T-helper 1 cell treated with Interleukin-12 subunit alpha and Interleukin-12 subunit beta and Interleukin-4 antibody, amounts not matched to agents 30 μg/mL and 1 μg/mL, for 36 hours (primary cell): ENCODE results near the gene DHRS1.

Experiments used
- H3K27ac Mint-ChIP-seq: one replicate; pipeline ENCODE4 v1.8.0; 2021; ENCODE audit warnings: mild to moderate bottlenecking, mixed read lengths
- H3K27me3 Mint-ChIP-seq: one replicate; pipeline ENCODE4 v1.8.0; 2021; ENCODE audit warnings: low read depth, mixed read lengths
- H3K36me3 Mint-ChIP-seq: one replicate; pipeline ENCODE4 v1.8.0; 2021; ENCODE audit warnings: low read depth, mixed read lengths
- H3K4me1 Mint-ChIP-seq: one replicate; pipeline ENCODE4 v1.8.0; 2021; ENCODE audit warnings: low read depth, mixed read lengths
- H3K4me3 Mint-ChIP-seq: one replicate; pipeline ENCODE4 v1.8.0; 2021; ENCODE audit warnings: mild to moderate bottlenecking, moderate library complexity, mixed read lengths
- H3K9me3 Mint-ChIP-seq: one replicate; pipeline ENCODE4 v1.8.0; 2021; ENCODE audit warnings: mixed read lengths

DHRS1 gene

DNA sequence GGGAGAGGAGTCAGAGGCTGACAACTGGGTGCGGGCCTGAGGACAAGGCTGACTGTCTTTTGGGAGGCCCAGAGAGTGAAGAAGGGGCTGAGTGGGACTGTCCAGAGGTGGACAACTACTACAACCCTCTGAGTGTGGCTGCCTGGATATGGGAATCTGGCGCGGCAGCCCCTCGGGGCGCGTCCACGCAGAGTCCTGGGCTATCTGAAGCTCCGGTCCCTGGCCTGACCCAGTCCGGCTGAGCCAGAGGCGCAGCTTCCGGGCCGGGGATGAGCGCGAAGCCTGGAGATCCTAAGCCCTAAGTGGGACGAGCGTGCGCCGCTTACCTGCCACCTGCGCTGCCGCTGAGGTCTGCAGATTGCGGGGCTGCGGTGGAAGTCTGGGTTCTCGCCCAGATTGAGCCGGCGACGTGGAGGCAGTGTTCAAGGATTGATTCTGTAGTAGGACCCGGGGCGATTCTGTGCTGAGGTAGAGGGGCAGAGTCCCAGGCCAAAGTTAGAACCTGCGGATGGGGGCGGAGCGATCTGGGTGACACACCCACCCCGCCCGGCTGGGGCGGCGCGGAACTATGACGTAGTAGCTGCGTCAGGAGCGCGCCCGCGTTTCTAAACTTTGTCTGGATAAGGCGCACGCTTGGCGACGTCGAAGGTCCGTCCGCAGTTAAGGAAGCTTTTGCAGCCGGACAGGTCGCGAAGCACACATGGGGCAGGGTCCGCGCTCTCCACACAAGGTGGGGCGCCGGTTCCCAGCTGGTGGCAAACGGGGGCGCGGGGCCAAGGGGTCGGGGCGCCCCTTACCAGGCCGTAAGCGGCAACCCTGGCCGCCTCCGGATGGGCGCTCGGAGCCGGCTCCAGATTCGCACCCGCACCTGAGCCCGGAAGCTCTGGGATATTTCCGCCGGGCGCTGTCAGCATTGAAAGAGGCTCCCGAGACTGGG lies at the start of gene DHRS1, which contains the start of gene NOP9:
Gene DHRS1 (minus strand): TSS at position 526 of the 937 bp plus-strand sequence. CDS start 674 bp downstream, outside the sequence.
Gene NOP9 (plus strand): TSS at position 596 of the 937 bp plus-strand sequence. CDS start 105 bp downstream, at position 701.
- no peaks in the 10 kb centered on the region for H3K9me3 Mint-ChIP-seq
- H3K4me1 Mint-ChIP-seq: peaks cover 32% of the 10 kb centered on the region
- H3K27ac Mint-ChIP-seq: peak within 1 kb of the TSS; percentile 89
- H3K27me3 Mint-ChIP-seq: no peaks in the 10 kb centered on the region
- H3K4me3 Mint-ChIP-seq: peak within 1 kb of the TSS; percentile 91
- H3K36me3 Mint-ChIP-seq: peaks cover 24% of the 10 kb centered on the region

DNA sequence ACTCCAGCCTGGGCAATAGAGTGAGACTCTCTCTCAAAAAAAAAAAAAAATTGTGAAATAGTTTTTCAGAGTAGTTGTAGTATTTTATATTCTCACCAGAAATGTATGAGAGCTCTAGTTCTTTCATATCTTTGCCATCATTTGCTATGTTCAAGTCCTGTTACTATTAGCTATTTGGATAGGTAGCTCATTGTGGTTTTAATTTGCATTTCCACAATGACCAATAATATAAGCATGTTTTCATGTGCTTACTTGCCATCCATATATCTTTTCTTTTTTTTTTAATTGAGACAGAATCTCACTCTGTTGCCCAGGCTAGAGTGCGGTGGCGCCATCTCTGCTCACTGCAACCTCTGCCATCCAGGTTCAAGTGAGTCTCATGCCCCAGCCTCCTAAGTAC lies 48.6 kb upstream of the DHRS1 start:
- Mint-ChIP-seq H3K27me3 (peaks cover 66% of the 10 kb centered on the region), H3K27ac (no peak overlapping the region), H3K9me3 (no peaks in the 10 kb centered on the region), H3K36me3 (no peaks in the 10 kb centered on the region), H3K4me3 (no peak overlapping the region), H3K4me1 (no peaks in the 10 kb centered on the region)

DNA sequence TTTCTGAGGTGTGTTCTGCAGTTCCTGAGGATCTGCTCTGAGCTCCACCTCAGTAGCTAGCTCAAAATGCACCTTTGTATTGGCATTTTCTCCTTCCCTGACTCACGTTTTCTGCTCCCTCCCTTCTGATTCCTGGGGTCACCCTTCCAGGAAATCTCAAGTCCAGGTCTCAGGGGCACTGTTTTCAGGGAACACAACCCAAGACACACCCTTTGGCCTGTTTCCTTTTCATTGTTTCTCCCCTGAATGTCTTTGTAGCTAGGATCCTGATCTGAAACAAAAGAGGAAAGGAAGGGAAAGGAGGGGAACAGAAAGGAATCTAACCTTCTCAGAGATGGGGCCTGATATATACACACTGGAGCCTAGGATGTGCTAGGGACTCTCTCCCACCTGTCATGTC lies 47.6 kb upstream of the DHRS1 start:
- H3K4me3 Mint-ChIP-seq: no peak overlapping the region
- no peak overlapping the region for H3K27ac Mint-ChIP-seq
- peaks cover 63% of the 10 kb centered on the region for H3K27me3 Mint-ChIP-seq
- no peaks in the 10 kb centered on the region for H3K9me3 Mint-ChIP-seq
- no peaks in the 10 kb centered on the region for H3K36me3 Mint-ChIP-seq
- H3K4me1 Mint-ChIP-seq: no peaks in the 10 kb centered on the region

DNA sequence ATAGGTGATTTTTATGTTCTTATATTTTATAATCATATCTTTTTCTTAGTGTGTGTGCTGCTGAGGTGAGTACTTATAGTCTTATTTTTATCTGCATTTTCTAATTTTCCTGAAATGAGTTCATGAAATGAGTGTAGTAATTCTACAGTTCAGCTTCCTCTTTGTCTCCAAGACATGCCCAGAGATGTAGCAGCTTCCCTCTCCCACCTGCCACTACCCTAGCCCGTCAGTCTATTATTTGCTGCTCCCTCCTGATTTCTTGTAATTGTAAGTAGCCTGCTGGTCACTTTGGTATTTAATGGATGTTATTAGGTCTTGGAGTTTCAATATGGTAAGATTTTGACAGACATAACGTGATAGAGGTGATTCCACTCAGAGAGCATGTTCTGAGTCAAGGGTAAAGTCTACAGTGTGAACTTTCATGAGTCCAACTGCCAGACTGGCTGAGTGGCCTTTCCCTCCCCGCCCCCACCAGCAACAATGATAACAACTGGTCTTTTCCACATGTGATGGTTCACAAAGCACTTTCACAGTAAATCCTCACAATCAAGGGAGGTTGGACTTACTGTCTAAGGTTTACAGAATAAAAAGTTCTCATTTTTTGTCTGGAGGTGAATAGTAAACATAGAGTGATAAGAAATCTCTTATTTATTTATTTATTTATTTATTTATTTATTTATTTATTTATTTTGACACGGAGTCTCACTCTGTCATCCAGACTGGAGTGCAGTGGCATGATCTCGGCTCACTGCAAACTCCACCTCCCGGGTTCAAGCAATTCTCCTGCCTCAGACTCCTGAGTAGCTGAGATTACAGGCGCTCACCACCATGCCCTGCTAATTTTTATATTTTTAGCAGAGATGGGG lies 44.4 kb upstream of the DHRS1 start:
- peaks cover 4% of the 10 kb centered on the region for H3K4me1 Mint-ChIP-seq

DNA sequence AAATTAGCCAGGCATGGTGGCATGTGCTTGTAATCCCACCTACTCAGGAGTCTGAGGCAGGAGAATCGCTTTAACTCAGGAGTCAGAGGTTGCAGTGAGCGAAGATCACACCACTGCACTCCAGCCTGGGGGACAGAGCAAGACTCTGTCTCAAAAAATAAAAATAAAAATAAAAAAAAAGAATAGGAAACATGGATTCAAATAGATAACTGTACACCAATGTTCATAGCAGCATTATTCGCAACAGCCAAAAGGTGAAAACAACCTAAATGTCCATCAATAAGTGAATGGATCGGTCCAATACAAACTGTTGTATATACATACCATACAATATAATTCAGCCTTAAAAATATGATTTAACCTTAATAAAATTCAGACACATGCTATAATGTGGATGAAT lies 43.3 kb upstream of the DHRS1 start:
- H3K9me3 Mint-ChIP-seq: no peaks in the 10 kb centered on the region
- peaks cover 12% of the 10 kb centered on the region for H3K4me1 Mint-ChIP-seq
- no peak overlapping the region for H3K4me3 Mint-ChIP-seq
- H3K27ac Mint-ChIP-seq: no peak overlapping the region
- H3K27me3 Mint-ChIP-seq: peaks cover 31% of the 10 kb centered on the region
- peaks cover 7% of the 10 kb centered on the region for H3K36me3 Mint-ChIP-seq

More for the DNA sequence above, 44.4 kb upstream of the DHRS1 start:
- H3K4me3 Mint-ChIP-seq: no peak overlapping the region
- peaks cover 37% of the 10 kb centered on the region for H3K27me3 Mint-ChIP-seq
- no peak overlapping the region for H3K27ac Mint-ChIP-seq
- H3K9me3 Mint-ChIP-seq: no peaks in the 10 kb centered on the region
- no peaks in the 10 kb centered on the region for H3K36me3 Mint-ChIP-seq

DNA sequence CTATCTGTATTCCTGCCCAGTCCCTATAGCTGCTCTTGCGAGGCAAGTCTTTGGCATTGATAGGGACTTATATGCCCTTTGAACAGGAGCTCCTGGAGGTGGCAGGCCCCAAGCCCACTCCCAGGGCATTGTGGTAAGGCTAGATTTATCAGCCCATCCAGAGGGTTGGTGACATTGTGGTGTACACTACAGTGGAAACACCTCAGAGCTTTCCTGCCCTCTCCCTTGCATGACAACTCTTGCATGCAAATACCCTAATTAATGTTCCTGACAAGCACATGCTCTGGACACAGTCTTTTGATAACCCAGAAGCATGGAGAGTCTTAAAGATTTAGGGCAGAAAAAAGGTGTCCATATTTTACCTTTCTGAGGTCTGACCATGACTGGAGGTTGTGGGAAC lies 41.0 kb upstream of the DHRS1 start:
- Mint-ChIP-seq H3K4me3 (no peak overlapping the region), H3K27ac (no peak overlapping the region), H3K9me3 (no peaks in the 10 kb centered on the region), H3K4me1 (peaks cover 16% of the 10 kb centered on the region), H3K27me3 (peaks cover 26% of the 10 kb centered on the region), H3K36me3 (peaks cover 24% of the 10 kb centered on the region)

DNA sequence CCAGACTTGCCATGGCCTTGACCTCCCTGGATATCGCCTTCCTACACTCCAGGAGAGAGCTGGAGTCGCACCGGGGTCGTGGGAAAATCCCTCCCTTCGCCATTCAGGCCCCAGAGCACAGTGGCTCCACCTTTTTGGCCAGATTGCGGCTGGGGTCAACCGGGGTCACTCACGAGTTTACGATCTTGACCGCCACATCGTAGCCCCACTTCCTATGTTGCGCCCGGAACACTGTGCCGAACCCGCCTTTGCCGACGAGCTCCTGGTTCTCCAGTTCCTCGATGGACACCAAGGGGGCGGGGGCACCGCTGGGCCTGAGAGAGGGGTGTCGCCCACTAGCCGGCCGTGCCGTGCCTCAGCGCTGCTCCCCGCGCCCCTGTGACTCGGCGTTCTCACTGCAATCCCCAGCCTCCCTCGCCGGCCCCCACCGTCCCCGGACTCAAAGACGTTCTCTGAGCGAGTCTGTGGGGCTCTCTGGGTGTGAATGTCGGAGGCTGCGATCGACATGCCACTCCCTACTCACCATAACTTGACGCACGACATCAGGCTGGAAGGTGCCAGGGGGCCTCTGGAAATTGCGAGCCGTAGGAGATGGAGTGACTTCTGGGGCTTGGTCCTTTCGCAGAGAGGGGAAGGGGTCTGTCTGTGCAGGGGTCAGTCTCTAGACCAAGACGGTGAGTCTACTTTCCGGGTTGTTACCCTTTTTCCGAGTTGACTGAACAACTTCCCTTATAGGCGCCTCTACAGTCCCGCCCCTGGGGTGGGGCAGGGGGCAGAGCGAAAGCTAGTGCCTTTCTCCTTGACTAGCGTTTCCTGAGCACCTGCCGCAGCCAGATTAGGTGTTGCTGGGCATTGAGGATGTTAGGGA lies 39.9 kb upstream of the DHRS1 start, which contains the start of gene RIPK3:
Gene RIPK3 (minus strand): TSS at position 708 of the 868 bp plus-strand sequence. CDS start 165 bp downstream, at position 543.
- peaks cover 17% of the 10 kb centered on the region for H3K4me1 Mint-ChIP-seq
- H3K9me3 Mint-ChIP-seq: no peaks in the 10 kb centered on the region
- H3K4me3 Mint-ChIP-seq: peak within 1 kb of the TSS; percentile 92
- peaks cover 25% of the 10 kb centered on the region for H3K27me3 Mint-ChIP-seq
- H3K27ac Mint-ChIP-seq: peak within 1 kb of the TSS; percentile 88
- H3K36me3 Mint-ChIP-seq: peaks cover 29% of the 10 kb centered on the region

DNA sequence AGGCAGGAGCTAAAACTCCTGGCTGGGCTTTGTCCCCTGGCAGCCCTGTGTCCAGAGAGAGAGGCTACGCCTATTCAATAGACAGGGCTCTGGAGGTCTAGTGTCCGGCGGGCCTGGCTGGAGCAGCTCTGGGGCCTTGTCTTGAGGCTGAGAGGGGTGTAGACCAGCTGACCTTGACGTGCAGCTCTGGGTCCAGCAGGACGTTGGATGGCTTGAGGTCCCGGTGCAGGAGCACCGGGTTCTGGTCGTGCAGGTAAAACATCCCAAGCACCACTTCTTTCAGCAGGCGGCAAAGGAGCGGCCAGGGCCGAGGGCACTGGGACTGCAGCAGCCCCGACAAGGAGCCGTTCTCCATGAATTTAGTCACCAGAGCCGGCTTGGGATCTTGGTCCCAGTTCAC lies 39.3 kb upstream of the DHRS1 start:
- H3K4me3 Mint-ChIP-seq: peak overlapping the region; percentile 92
- H3K27ac Mint-ChIP-seq: no peak overlapping the region
- H3K27me3 Mint-ChIP-seq: peaks cover 27% of the 10 kb centered on the region
- peaks cover 20% of the 10 kb centered on the region for H3K4me1 Mint-ChIP-seq
- peaks cover 29% of the 10 kb centered on the region for H3K36me3 Mint-ChIP-seq
- H3K9me3 Mint-ChIP-seq: no peaks in the 10 kb centered on the region

DNA sequence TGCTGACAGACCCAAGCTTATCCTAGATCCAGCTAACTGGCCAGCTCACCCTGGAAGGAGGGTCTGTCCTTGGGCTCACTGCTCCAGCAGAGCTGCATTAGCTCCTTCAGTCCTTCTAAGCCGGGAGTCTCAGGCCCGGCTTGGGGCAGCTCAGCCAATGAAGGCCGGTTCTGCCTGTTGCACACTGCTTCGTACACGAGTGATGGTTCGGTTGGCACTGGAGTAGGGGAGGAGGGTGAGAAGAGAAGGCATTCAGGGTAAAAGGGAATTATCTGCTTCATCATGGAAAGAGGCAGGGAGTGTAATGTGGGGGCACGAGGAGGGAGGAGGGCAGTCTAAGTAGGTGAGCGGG lies 38.2 kb upstream of the DHRS1 start:
- H3K27ac Mint-ChIP-seq: no peak overlapping the region
- H3K4me1 Mint-ChIP-seq: peaks cover 23% of the 10 kb centered on the region
- H3K36me3 Mint-ChIP-seq: peaks cover 29% of the 10 kb centered on the region
- peak overlapping the region; percentile 92 for H3K4me3 Mint-ChIP-seq
- peaks cover 32% of the 10 kb centered on the region for H3K27me3 Mint-ChIP-seq
- no peaks in the 10 kb centered on the region for H3K9me3 Mint-ChIP-seq

DNA sequence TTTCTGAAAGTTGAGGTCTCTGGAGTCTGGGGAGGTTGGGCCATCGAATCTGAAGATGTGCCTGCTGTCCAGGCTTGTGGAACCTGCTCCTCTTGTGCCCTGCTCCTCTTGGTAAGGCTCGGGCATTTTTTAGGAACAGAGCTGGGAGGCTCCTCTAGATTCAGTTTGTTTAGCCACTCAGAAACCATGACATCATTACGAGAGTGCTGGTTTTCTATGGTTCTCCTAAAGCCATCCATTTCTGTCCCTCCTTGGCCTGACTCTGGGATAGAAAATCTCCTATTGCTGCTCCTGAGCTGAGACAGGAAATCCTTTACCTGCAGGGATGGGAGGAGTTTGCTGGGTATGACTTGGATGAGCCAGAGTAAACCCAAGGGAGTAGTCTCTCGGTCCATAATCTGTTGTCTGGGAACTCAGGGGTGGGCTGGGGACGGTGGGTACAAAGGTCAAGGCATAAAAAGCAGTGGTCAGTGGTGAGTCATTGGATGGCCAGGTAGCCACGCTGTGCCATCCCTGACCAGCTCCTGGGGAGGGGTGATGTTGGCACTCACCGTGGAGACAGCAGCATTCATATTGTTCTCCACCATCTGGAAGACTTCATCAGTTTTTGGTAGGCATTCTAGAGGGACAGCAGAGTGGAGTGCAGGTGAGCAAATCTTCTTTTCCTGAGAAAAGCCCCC lies 37.7 kb upstream of the DHRS1 start:
- Mint-ChIP-seq H3K36me3 (peaks cover 29% of the 10 kb centered on the region), H3K27me3 (peaks cover 30% of the 10 kb centered on the region), H3K27ac (no peak overlapping the region), H3K4me3 (no peak overlapping the region), H3K4me1 (peaks cover 26% of the 10 kb centered on the region), H3K9me3 (no peaks in the 10 kb centered on the region)

DNA sequence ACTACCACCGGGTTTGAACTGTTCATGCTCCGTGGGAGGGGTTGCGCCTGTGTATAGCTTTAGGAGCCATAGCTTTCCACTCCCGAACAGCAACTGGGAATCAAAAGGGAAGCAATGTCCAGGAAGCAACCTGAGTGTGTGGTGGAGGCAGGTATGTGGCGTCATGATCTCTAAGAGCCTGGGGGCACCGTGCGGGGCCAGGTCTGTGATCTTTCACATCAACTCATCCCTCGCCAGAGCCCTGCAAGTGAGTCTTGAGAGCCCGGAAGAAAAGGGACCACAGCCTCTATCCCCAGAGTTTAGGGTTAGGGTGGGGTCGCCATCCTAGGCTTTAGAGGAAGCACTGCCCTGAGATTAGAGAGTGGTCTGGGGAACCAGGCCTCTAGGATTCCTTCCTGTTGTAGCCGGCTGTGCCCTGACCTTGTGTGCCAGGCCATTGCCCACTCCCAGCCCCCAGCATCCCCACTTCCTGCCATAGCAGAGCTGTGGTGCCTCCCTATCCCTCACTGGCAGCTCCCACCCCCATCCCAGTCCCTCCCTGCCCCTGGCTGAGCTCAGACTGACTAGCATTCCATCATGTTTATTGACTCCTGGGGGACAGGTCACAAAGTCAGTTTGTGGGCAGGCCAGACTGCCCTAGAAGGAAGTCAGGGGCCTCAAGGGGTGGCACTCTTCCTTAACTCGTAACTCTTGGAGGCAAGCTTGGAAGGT lies 36.0 kb upstream of the DHRS1 start:
- H3K36me3 Mint-ChIP-seq: peaks cover 29% of the 10 kb centered on the region
- peaks cover 33% of the 10 kb centered on the region for H3K4me1 Mint-ChIP-seq
- H3K27me3 Mint-ChIP-seq: peaks cover 36% of the 10 kb centered on the region
- H3K9me3 Mint-ChIP-seq: no peaks in the 10 kb centered on the region
- no peak overlapping the region for H3K4me3 Mint-ChIP-seq
- no peak overlapping the region for H3K27ac Mint-ChIP-seq

DNA sequence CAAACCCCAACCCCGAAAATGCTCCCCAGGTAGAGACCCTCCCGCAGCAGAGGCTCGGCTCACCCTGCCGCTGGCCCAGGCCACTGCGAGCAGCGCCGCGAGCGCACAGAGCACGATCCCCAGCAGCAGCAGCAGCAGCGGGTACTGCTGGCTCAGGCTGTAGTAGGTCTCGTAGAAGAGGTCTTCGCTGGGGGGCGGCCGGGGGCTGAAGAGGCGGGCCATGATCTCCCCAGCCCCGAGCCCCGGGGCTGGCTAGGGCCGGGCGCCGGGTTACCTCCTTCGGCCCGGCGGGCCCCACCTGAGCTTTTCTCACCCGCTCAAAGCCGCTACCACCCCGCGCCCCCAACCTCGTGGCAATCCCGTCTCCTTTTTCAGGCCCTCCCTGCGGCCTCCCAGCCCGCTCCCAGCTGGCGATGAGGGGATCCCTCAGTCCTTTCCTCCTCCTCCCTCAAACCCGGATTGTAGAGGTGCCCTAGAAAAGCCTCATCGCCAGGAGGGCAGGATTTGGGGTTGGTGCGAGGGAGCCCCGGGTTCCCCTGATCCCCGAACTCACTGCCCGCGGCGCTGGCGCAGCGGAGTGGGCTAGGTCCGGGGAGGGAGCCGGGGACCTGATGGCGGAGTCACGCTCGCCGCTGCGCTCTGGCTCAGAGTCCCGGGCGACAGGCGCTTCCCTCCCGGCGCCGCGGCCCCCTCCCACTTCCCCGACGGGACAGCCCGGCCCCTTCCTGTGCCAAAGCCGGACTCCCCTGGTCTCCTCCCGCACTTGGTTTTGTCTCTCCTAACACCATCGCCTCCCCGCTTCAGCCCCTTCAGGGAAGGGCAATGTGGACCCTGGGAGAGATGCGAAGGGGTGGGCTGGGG lies 35.1 kb upstream of the DHRS1 start, which contains the start of gene ADCY4:
Gene ADCY4 (minus strand): TSS at position 641 of the 861 bp plus-strand sequence. CDS start 419 bp downstream, at position 222.
- Mint-ChIP-seq H3K27me3 (peaks cover 46% of the 10 kb centered on the region), H3K27ac (no peak within 1 kb of the TSS), H3K4me3 (peak within 1 kb of the TSS; percentile 46), H3K36me3 (peaks cover 29% of the 10 kb centered on the region), H3K9me3 (no peaks in the 10 kb centered on the region), H3K4me1 (peaks cover 34% of the 10 kb centered on the region)
